G401.6 (cell line): ENCODE data around the gene EPHB1.

Source experiments
- FAIRE-seq: peaks from 2 replicates; lab custom pipeline; 2012; peaks lifted over from hg19 to GRCh38; lab: Jason Lieb, UNC

EPHB1 gene

GRCh38 chr3:134883697-134884385 lies 88.8 kb downstream of the EPHB1 start:
- FAIRE-seq: no peak

- no peak for FAIRE-seq
These were observed 91.0 kb downstream of the EPHB1 start for GRCh38 chr3:134885877-134886621.

DNA sequence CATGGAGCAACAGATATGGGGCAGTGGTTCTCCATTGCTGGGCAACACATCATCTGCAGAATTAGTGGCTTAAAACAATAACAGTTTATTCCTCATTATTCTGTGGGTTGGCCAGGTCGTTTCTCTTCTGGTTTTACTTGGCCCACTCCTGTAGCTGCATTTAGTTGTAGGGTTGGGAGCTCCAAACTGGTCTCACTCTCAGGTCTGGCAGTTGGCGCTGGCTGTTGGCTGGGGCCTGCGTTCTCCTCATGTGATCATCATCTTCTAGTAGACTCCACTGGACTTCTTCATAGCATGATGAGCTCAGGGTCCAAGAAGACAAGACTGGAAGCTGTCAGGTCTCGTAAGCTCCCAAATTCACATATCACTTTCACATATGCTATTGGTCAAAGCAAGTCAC lies 91.9 kb downstream of the EPHB1 start:
- FAIRE-seq: no peak

- no peak for FAIRE-seq
These were observed 92.5 kb downstream of the EPHB1 start for GRCh38 chr3:134887536-134887935.

DNA sequence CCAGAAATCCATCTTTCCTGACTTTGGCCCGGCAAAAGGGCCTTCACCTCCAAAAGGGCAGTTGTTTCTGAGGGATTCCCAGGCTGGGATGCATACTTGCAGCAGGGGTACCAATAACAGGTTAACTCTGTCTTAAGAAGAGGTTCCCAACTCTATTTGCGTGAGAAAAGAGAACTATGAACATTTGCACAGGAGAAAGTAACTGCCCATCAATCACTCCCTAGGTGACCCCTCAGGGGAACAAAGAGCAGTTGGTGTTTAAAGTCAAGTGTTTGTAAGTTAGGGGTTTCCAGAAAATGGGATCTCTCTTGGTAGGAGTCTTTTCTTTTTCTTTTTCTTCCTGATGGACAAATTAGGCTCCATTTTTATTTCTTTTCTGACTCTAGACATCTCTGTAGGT lies 97.3 kb downstream of the EPHB1 start:
- no peak for FAIRE-seq

DNA sequence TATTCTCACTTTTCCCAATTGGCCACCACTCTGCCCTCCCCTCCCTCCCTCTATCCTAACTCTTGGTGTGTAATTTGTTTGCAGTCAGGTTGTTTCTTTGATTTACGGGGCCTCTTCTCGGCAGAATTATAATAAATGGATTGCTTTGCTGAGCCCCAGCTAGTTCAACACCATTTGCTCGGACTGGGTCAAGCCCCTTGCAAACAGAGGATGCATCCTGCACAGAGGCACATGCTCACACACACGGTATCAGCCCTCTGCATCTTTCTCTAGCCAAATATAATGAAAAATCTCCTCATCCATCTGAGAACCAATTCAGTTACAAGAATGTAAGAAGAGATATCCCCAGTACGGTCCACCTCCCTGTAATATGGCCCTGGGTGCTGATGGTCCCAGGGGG lies 97.7 kb downstream of the EPHB1 start:
- no peak for FAIRE-seq

- FAIRE-seq: no peak
These were observed 99.5 kb downstream of the EPHB1 start for GRCh38 chr3:134894533-134894932.

GRCh38 chr3:134895181-134895580 lies 100.1 kb downstream of the EPHB1 start:
- FAIRE-seq: no peak

GRCh38 chr3:134896141-134896540 lies 101.1 kb downstream of the EPHB1 start:
- FAIRE-seq: no peak

GRCh38 chr3:134896696-134897095 lies 101.6 kb downstream of the EPHB1 start:
- FAIRE-seq: no peak

GRCh38 chr3:134897391-134898141 lies 102.5 kb downstream of the EPHB1 start:
- FAIRE-seq: no peak

- no peak for FAIRE-seq
These were observed 103.2 kb downstream of the EPHB1 start for GRCh38 chr3:134898181-134898754.

DNA sequence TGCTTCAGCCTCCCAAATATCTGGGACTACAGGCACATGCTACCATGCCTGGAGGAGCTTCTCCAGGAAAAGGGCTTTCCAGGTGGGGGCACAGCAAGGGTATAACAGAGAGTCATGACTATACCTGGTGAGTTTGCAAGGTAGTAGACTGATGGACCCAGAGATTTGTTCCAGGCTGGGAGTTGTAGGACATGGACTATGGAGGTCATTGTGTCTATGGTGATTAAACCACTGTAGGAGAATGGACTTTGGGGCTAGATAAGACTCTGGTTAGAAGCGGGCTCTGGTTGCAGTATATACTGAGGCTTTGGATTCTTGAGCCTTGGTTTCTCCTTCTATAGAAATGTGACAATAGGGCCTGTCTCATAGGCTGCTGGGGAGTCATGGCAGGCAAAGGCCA lies 104.7 kb downstream of the EPHB1 start:
- FAIRE-seq: no peak

GRCh38 chr3:134900482-134900881 lies 105.4 kb downstream of the EPHB1 start:
- FAIRE-seq: no peak

GRCh38 chr3:134901461-134901860 lies 106.4 kb downstream of the EPHB1 start:
- FAIRE-seq: no peak

DNA sequence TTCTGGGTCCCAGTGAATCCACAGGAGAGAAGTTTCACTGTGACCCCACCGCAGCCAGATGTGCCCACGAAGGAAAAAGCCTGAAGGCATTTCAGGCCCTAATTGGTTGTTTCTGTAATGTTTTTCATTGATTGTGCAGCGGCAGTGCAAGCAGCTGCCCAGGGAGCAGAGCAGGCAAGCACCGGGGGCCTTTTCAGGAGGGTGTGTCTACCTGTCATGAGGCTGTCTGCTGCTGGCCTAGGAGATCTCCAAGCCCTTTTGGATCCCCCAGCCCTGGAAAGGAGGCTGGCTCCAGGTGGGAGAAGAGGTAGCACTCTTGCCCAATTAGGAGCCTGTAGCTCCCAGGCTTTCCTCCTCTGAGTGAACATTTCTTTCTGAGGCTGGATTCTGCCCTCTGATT lies 108.8 kb downstream of the EPHB1 start:
- FAIRE-seq: no peak

DNA sequence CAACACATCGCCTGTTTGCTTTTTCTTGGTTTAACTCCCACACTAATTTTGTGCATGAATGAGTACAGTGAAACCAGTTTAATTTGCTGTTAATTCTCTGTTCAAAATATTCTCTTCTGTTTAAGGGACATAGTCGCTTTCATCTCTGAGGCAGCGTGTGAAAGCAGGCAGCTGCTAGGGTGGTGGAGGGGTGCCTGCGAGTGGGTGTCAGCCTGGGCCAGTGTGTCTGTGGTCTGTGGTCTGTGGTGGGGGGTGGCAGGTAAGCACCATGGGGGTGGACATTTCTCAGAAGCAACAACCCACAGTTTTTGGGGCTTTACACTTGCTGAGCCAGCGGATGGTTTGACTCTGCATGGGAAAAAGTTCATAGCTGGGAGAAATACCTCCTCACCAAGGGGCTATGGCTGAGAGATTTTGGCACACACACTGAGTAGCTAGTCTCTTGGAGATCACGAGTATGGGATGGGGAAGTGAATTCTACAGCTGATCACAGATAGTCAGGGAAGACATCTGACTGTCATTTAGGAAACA lies 109.2 kb downstream of the EPHB1 start:
- no peak for FAIRE-seq

GRCh38 chr3:134904776-134905646 lies 110.0 kb downstream of the EPHB1 start:
- no peak for FAIRE-seq

DNA sequence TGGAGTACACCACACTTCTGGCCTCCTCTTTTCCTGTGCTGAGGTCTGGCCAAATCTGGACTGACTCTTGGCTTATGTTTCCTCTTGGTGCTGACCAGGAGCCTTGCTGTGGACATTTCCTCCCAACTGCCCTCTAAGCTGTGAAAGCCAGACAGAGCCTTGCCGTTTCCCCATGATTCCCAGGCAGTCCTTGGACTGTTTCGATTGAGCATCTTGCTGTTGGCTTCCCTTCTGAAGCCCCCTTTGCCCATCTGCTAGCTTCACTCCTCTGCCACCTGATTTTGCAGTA lies 110.5 kb downstream of the EPHB1 start:
- no peak for FAIRE-seq

DNA sequence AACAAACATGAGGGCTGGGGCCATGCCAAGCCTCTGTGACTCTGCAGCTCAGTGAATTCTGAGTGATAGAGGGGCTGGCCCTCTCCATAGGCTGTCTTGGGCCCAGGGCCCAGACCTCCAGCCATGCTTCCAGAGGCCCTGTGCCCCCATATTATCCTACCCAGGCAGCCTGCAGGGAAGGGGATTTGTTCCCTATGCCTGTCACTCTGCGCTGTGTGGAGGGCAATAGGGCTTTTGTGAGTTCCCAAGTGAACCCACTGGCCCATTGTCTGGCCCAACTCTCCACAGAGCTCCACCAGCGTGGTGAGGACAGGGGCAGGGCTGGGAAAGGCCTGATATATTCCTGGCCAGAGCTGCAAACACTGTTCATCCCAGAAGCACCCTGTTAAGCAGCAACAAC lies 113.2 kb downstream of the EPHB1 start:
- no peak for FAIRE-seq

GRCh38 chr3:134910026-134910425 lies 115.0 kb downstream of the EPHB1 start:
- FAIRE-seq: no peak
